Occipital lobe (tissue), 2 donors: ENCODE results near the gene NDST1. TPM values are rescaled to one million over a fixed set of nuclear protein-coding genes. Genes with fewer than 3 reads are reported as not detected.

Source experiments
- DNase-seq: peaks from one replicate; lab custom pipeline; 2025; lab: John Stamatoyannopoulos, UW
- total RNA-seq: library from RNA; depleted of rRNA; stranded (reverse); fragments of >200 nt; gene quantifications from one replicate; pipeline ENCODE4 v1.2.3, GENCODE V29; 2014

NDST1 gene
- total RNA-seq, 1 donor from 2014 or later: 23.1 TPM

- DNase-seq: no peak
Observed at GRCh38 chr5:150604010-150604409, 96.1 kb downstream of the NDST1 start.

GRCh38 chr5:150604894-150605440 lies 97.0 kb downstream of the NDST1 start:
- DNase-seq: no peak

GRCh38 chr5:150605546-150605945 lies 97.6 kb downstream of the NDST1 start:
- DNase-seq: no peak

DNA sequence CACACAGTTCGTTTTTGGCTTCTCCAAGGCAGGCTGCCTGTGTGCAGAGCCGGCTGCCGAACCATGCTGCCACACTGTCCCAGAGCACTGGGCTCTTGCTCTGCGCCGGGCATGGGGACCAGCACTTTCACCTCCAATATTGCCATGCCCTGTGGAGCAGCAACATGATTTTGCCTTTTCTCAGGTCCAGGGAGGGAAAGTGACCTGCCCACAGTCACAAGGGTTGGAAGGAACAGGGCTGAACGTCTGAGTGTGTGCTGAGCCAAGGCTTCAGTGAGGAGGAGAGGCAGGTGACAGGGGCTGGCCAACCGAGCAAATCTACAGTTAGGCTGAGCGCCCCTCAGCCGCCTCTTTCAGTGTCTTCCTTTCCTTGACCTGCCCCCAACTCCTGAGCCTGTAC lies 98.5 kb downstream of the NDST1 start:
- no peak for DNase-seq

DNA sequence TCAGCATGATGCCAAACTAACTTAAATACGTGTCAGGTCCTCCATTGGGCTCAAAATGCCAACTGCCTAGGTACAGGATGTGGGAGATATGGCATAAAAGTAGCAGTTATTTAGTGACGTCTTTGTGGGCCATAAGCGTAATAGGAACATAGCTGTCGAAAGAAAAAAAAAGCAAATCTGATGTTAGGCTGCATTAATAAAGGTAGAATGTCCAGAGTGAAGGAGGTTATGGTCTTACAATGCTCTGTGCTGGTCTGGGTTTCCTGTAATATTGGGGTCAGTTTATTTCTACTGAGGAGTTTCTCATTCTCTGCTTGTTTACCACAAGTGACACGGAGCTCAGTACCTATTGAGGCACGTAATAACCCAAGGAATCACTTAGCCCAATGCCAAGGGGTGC lies 99.2 kb downstream of the NDST1 start:
- DNase-seq: no peak

Other genes with a start within 250 kb of the NDST1 start
- 14.0 TPM for gene CAMK2A, start 218.4 kb upstream of the NDST1 start, total RNA-seq
- gene ARSI, start 205.2 kb upstream of the NDST1 start, total RNA-seq: 0.31 TPM
- gene TCOF1, start 150.4 kb upstream of the NDST1 start, total RNA-seq: 13.6 TPM
- 4.1 TPM for gene CD74, start 95.2 kb upstream of the NDST1 start, total RNA-seq
- gene RPS14, start 58.4 kb upstream of the NDST1 start, total RNA-seq: 2,126 TPM
- gene SYNPO, start 132.5 kb downstream of the NDST1 start, total RNA-seq: 5.8 TPM
- gene MYOZ3, start 153.1 kb downstream of the NDST1 start, total RNA-seq: 1.7 TPM
- 27.6 TPM for gene RBM22, start 192.9 kb downstream of the NDST1 start, total RNA-seq